PFSK-1 (cell line): ENCODE data around the gene HMGN4.

Experiments used
- FOXP2 ChIP-seq: optimal IDR thresholded peaks from 2 replicates; pipeline ENCODE3; 2011; ENCODE audit warnings: borderline replicate concordance, control low read depth, inconsistent platforms; ENCODE audit not compliant: insufficient read depth; ENCODE audit errors: extremely low read length, extremely low read depth
- POLR2AphosphoS5 ChIP-seq: IDR thresholded peaks from 2 replicates; pipeline ENCODE4 v1.6.1; 2012; ENCODE audit warnings: low read depth, mild to moderate bottlenecking, control low read depth, low read length, moderate library complexity
- REST ChIP-seq, 2 experiments: IDR thresholded peaks; 2 replicates each; pipeline versions ENCODE4 v1.6.1 to v1.8.0; 2011 to 2012; ENCODE audit warnings: low read depth in 2 of 2, low read length in 2 of 2, control low read depth in 1 of 2, inconsistent platforms in 1 of 2, mild to moderate bottlenecking in 1 of 2, moderate library complexity in 1 of 2; ENCODE audit not compliant: insufficient read depth in 1 of 2
- SIN3A ChIP-seq: IDR thresholded peaks from 2 replicates; pipeline ENCODE4 v1.6.1; 2012; ENCODE audit warnings: mild to moderate bottlenecking, low read length, moderate library complexity, borderline replicate concordance; ENCODE audit not compliant: insufficient read depth
- TAF1 ChIP-seq: IDR thresholded peaks from 2 replicates; pipeline ENCODE4 v1.6.1; 2012; ENCODE audit warnings: low read length, control low read depth, borderline replicate concordance; ENCODE audit not compliant: insufficient read depth

The HMGN4 gene

GRCh38 chr6:26494117-26494516, 44.0 kb upstream of the HMGN4 start:
- no peak for TF ChIP-seq TAF1
- TF ChIP-seq POLR2AphosphoS5 = no peak
- no peak for TF ChIP-seq FOXP2
- no peak for TF ChIP-seq REST (IDR thresholded peaks at IDR 0.05; ENCODE audit: insufficient read depth in 1 of 2, low read depth in 2 of 2, low read length in 2 of 2)
- no peak for TF ChIP-seq SIN3A

GRCh38 chr6:26495281-26495680, 42.9 kb upstream of the HMGN4 start:
- no peak for TF ChIP-seq TAF1
- no peak for TF ChIP-seq SIN3A

- TF ChIP-seq POLR2AphosphoS5 (no peak), SIN3A (no peak), FOXP2 (no peak), TAF1 (no peak), REST (IDR thresholded peaks at IDR 0.05; ENCODE audit: insufficient read depth in 1 of 2, low read depth in 2 of 2, low read length in 2 of 2) (no peak)
These were observed 40.6 kb upstream of the HMGN4 start for GRCh38 chr6:26497610-26498009.

GRCh38 chr6:26500102-26500501, 38.1 kb upstream of the HMGN4 start, which contains the start of gene BTN1A1:
TSS of gene BTN1A1 (plus strand) at chr6:26500303. CDS start at chr6:26501287, 984 bp downstream.
- TF ChIP-seq SIN3A (no peak), FOXP2 (no peak), POLR2AphosphoS5 (no peak), TAF1 (no peak), REST (IDR thresholded peaks at IDR 0.05; ENCODE audit: insufficient read depth in 1 of 2, low read depth in 2 of 2, low read length in 2 of 2) (no peak)

- TF ChIP-seq SIN3A = no peak
- TF ChIP-seq REST (IDR thresholded peaks at IDR 0.05; ENCODE audit: insufficient read depth in 1 of 2, low read depth in 2 of 2, low read length in 2 of 2) = no peak
- TF ChIP-seq TAF1 = no peak
- TF ChIP-seq POLR2AphosphoS5 = no peak
- TF ChIP-seq FOXP2 = no peak
These were observed 36.6 kb upstream of the HMGN4 start for GRCh38 chr6:26501482-26501986.
